K562 (cell line): ENCODE measurements around the gene DOCK1. TPM values are rescaled to one million over a fixed set of nuclear protein-coding genes. Genes with fewer than 3 reads are reported as not detected.

Experiments
- ATAC-seq: fragments of 200-7000 bp; cut with Tn5 transposase; 3 replicates; pipeline ENCODE4 v1.9.1; 2020; ENCODE audit warnings: moderate library complexity
- BruUV-seq: library from RNA; stranded (reverse); fragments of 400-500 nt; replicated peaks from 2 replicates; lab custom pipeline; 2021; lab: Mats Ljungman, UMichigan
- CTCF ChIA-PET: fragments of 300-600 bp; formaldehyde crosslinking; extraction: SDS; loops from one replicate; lab custom pipeline; 2021; ENCODE audit warnings: low intra/inter-chr PET ratio; lab: Yijun Ruan, JAX
- POLR2A ChIA-PET: fragments of 300-600, 350-650 bp; sonication (Branson Sonifier 250); formaldehyde crosslinking; extraction: SDS; loops from one replicate; lab custom pipeline; 2021; ENCODE audit warnings: antibody characterized with exemption, inconsistent platforms; lab: Yijun Ruan, JAX
- DNase-seq, 4 experiments: peaks; one replicate each; pipeline versions ENCODE4 v3.0.0 to v3.0.0-alpha.2; 2011 to 2018; ENCODE audit warnings: low spot score in 3 of 4, mixed read lengths in 3 of 4; ENCODE audit errors: extremely low read depth in 1 of 4
- FAIRE-seq: peaks from 2 replicates; lab custom pipeline; 2011; peaks lifted over from hg19 to GRCh38; lab: Jason Lieb, UNC
- H2AFZ ChIP-seq: 2 replicates; pipeline ENCODE4 v1.6.0; 2011; ENCODE audit warnings: low read depth, low read length, control low read depth, inconsistent platforms
- H3K27ac ChIP-seq: fragments of 200-600 bp; 3 replicates; pipeline ENCODE4 v1.8.0; 2011; ENCODE audit warnings: low read depth, mild to moderate bottlenecking, control low read depth, inconsistent platforms, low read length, moderate library complexity, mixed read lengths; ENCODE audit errors: extremely low read depth
- H3K27me3 ChIP-seq, 2 experiments: fragments of 300-600 bp in 1 of 2; 2 replicates in 1 of 2; 3 replicates in 1 of 2; pipeline versions ENCODE4 v1.6.0 to v1.8.0; 2011; ENCODE audit warnings: inconsistent platforms in 2 of 2, low read length in 2 of 2, mild to moderate bottlenecking in 1 of 2, mixed read lengths in 1 of 2, moderate library complexity in 1 of 2; ENCODE audit not compliant: control insufficient read depth in 2 of 2, insufficient read depth in 2 of 2
- H3K36me3 ChIP-seq: fragments of 300-600 bp; 3 replicates; pipeline ENCODE4 v1.8.0; 2011; ENCODE audit warnings: mild to moderate bottlenecking, low read length, inconsistent platforms; ENCODE audit not compliant: control insufficient read depth, insufficient read depth
- H3K4me1 ChIP-seq, 2 experiments: fragments of 200-600 bp in 1 of 2; replicated peaks in 1 of 2; 2 replicates in 1 of 2; 3 replicates in 1 of 2; pipeline versions ENCODE4 v1.5.1 to v1.8.0; 2011; ENCODE audit warnings: inconsistent platforms in 2 of 2, low read length in 2 of 2, mild to moderate bottlenecking in 1 of 2, mixed read lengths in 1 of 2, moderate library complexity in 1 of 2; ENCODE audit not compliant: control insufficient read depth in 2 of 2, insufficient read depth in 2 of 2
- H3K4me2 ChIP-seq: 2 replicates; pipeline ENCODE4 v1.6.1; 2011; ENCODE audit warnings: low read length, control low read depth, inconsistent platforms, mixed read lengths; ENCODE audit not compliant: insufficient read depth
- H3K4me3 ChIP-seq: fragments of 200-600 bp; sonication (generic), shearing (Covaris generic); 2 replicates; pipeline ENCODE4 v1.5.1; 2016; ENCODE audit warnings: control low read depth, inconsistent platforms
- H3K79me2 ChIP-seq: fragments of 200-600 bp; 3 replicates; pipeline ENCODE4 v1.8.0; 2011; ENCODE audit warnings: low read length, inconsistent platforms; ENCODE audit not compliant: control insufficient read depth, insufficient read depth
- H3K9ac ChIP-seq, 2 experiments: 2 replicates each; pipeline versions ENCODE4 v1.6.0 to v1.6.1; 2011; ENCODE audit warnings: low read depth in 2 of 2, low read length in 2 of 2, control low read depth in 1 of 2, inconsistent platforms in 1 of 2, mild to moderate bottlenecking in 1 of 2, mixed read lengths in 1 of 2; ENCODE audit not compliant: insufficient read depth in 1 of 2
- H3K9me1 ChIP-seq: one replicate; pipeline ENCODE4 v1.6.0; 2011; ENCODE audit warnings: inconsistent platforms, mild to moderate bottlenecking, low read length, moderate library complexity; ENCODE audit not compliant: control insufficient read depth, insufficient read depth
- H3K9me3 ChIP-seq: replicated peaks from 2 replicates; pipeline ENCODE4 v1.5.1; 2011; ENCODE audit warnings: low read depth, low read length, inconsistent platforms; ENCODE audit not compliant: control insufficient read depth, insufficient read depth
- H4K20me1 ChIP-seq: replicated peaks from 2 replicates; pipeline ENCODE4 v1.6.1; 2011; ENCODE audit warnings: low read length, inconsistent platforms, mixed read lengths; ENCODE audit not compliant: control insufficient read depth, insufficient read depth
- ADNP ChIP-seq: fragments of 200-800 bp; sonication (Bioruptor generic); IDR thresholded peaks from 2 replicates; pipeline ENCODE4 v1.6.1; 2016; ENCODE audit warnings: missing genetic modification characterization, missing compliant biosample characterization
- ASH1L ChIP-seq: fragments of 450-650 bp; IDR thresholded peaks from 2 replicates; pipeline ENCODE4 v1.6.1; 2018; ENCODE audit warnings: borderline replicate concordance, mild to moderate bottlenecking, low read depth; ENCODE audit not compliant: partially characterized antibody
- KDM1A ChIP-seq, 2 experiments: fragments of 450-650 bp; IDR thresholded peaks; 2 replicates each; pipeline ENCODE4 v1.6.1; 2016; ENCODE audit warnings: mild to moderate bottlenecking in 2 of 2
- KHSRP ChIP-seq: fragments of 450-650 bp; IDR thresholded peaks from 2 replicates; pipeline ENCODE4 v1.6.1; 2017
- MLX ChIP-seq, 2 experiments: fragments of 450-650 bp in 1 of 2; sonication (generic) in 1 of 2; formaldehyde crosslinking; conservative IDR thresholded peaks; 2 replicates each; pipeline versions ENCODE4 v1.4.0 to v1.8.1; 2020 to 2022; ENCODE audit warnings: mild to moderate bottlenecking in 1 of 2, missing genetic modification reagents in 1 of 2
- ZC3H8 ChIP-seq: fragments of 450-650 bp; IDR thresholded peaks from 2 replicates; pipeline ENCODE4 v1.6.1; 2017
- ZNF224 ChIP-seq: sonication (generic); formaldehyde crosslinking; IDR thresholded peaks from 2 replicates; pipeline ENCODE4 v1.8.0; 2022; ENCODE audit warnings: mild to moderate bottlenecking, missing genetic modification reagents
- WGBS: fragments of 100-300 bp; shearing (Covaris generic); methylation state at CpG from one replicate; pipeline ENCODE4 v1.1.6; 2016; ENCODE audit warnings: low coverage, mixed read lengths; ENCODE audit not compliant: insufficient coverage; ENCODE audit errors: missing lambda C conversion rate; 5-methylcytosine and 5-hydroxymethylcytosine counted together
- in situ Hi-C: fragments of 300-500 bp; cut with MboI; formaldehyde crosslinking; loops from 4 replicates; pipeline ENCODE4 v1.15.0; 2018; ENCODE audit warnings: inconsistent platforms, mixed read lengths
- intact Hi-C: fragments of 100-400 bp; cut with micrococcal nuclease; formaldehyde crosslinking; loops from 2 replicates; pipeline ENCODE4 v1.14.2; 2022
- polyA plus RNA-seq, 8 experiments: library from polyadenylated mRNA; depleted of rRNA in 4 of 8; stranded (reverse) in 5 of 8; unstranded in 3 of 8; fragments of >200 nt; fragmentation: Nextera tagmentation in 2 of 8; fragmentation: Illumina TruSeq in 1 of 8; extraction: Ambion mirVana in 2 of 8; extraction: Trizol in 1 of 8; gene quantifications; 2 replicates each; pipeline versions ENCODE4 v1.2.1 to v1.2.3, GENCODE V29; 2011 to 2014; ENCODE audit warnings: inconsistent platforms in 1 of 8, missing spikeins in 1 of 8
- total RNA-seq, 7 experiments: library from RNA; depleted of rRNA in 6 of 7; stranded (reverse); fragments of >200 nt in 6 of 7; fragmentation: Illumina TruSeq in 2 of 7; extraction: Trizol in 2 of 7; gene quantifications; 2 replicates each; pipeline versions ENCODE4 v1.2.1 to v1.2.3, GENCODE V29; 2011 to 2021; ENCODE audit warnings: low replicate concordance in 1 of 7

Gene DOCK1
- total and polyA plus RNA-seq, 9 of the 15 experiments (the other 6 are each of a cell fraction or from before 2014, with no cell fraction given), result 0.31 TPM; not detected in 8

GRCh38 chr10:127338399-127339110 is 433.3 kb downstream of the DOCK1 start:
- no peak overlapping the region for H3K4me3 ChIP-seq
- intact Hi-C loops, result no loop called here
- H3K9ac ChIP-seq, result no peak overlapping the region
- H3K4me1 ChIP-seq, result no peaks in the 10 kb centered on the region
- FAIRE-seq, result no peak
- no peaks in the 10 kb centered on the region for H3K9me3 ChIP-seq
- H3K27ac ChIP-seq, result no peak overlapping the region
- no peaks in the 10 kb centered on the region for H3K9me1 ChIP-seq
- ChIA-PET POLR2A (no interaction called here), CTCF (no interaction called here)
- no peaks in the 10 kb centered on the region for H4K20me1 ChIP-seq
- BruUV-seq, result no TSS peak
- H3K36me3 ChIP-seq, result no peaks in the 10 kb centered on the region
- WGBS, result under 1% methylated on average over 10 of the region's 10 CpGs
- in situ Hi-C loops, result no loop called here
- no peak for ATAC-seq
- DNase-seq, result no peak
- TF ChIP-seq KHSRP, result no peak
- no peak for TF ChIP-seq ASH1L
- no peak for TF ChIP-seq KDM1A (IDR thresholded peaks at IDR 0.05)
- no peak for TF ChIP-seq ZNF224 (CRISPR knock-in tag)
- TF ChIP-seq MLX (CRISPR knock-in tag; conservative IDR thresholded peaks at IDR 0.05), result no peak
- no peak for TF ChIP-seq ADNP (tag)
- TF ChIP-seq ZC3H8, result no peak
- H3K4me2 ChIP-seq, result no peak overlapping the region
- H3K79me2 ChIP-seq, result no peaks in the 10 kb centered on the region
- H2AFZ ChIP-seq, result no peak overlapping the region
- no peaks in the 10 kb centered on the region for H3K27me3 ChIP-seq
